Bronchial epithelial cell (primary cell): ENCODE data around the gene CCDC13. TPM values are rescaled to one million over a fixed set of nuclear protein-coding genes. Genes with fewer than 3 reads are reported as not detected.

Source experiments
- DNase-seq: peaks from one replicate; pipeline ENCODE4 v3.0.0-alpha.2; 2010; ENCODE audit warnings: low read depth
- FAIRE-seq: peaks from 2 replicates; lab custom pipeline; 2011; peaks lifted over from hg19 to GRCh38; lab: Jason Lieb, UNC
- H3K27me3 ChIP-seq: 2 replicates; pipeline ENCODE4 v1.5.1; 2011; ENCODE audit warnings: low read length; ENCODE audit not compliant: control insufficient read depth, insufficient read depth
- H3K36me3 ChIP-seq: 2 replicates; pipeline ENCODE4 v1.5.1; 2011; ENCODE audit warnings: low read length; ENCODE audit not compliant: control insufficient read depth, insufficient read depth
- H3K4me3 ChIP-seq: 2 replicates; pipeline ENCODE4 v1.5.1; 2011; ENCODE audit warnings: mild to moderate bottlenecking, low read depth, low read length, control low read depth
- total RNA-seq: library from RNA; depleted of rRNA; stranded (reverse); fragments of >200 nt; gene quantifications from 2 replicates; pipeline ENCODE4 v1.2.1, GENCODE V29; 2014
- TF ChIP-seq, protein P1 (sequence below): IDR thresholded peaks from 2 replicates; pipeline ENCODE4 v1.5.1; 2011; ENCODE audit warnings: mild to moderate bottlenecking, moderate library complexity, low read length, control low read depth, inconsistent platforms; ENCODE audit not compliant: insufficient read depth, severe bottlenecking

Gene CCDC13
- total RNA-seq, 1 donor from 2014 or later: 1.6 TPM

DNA sequence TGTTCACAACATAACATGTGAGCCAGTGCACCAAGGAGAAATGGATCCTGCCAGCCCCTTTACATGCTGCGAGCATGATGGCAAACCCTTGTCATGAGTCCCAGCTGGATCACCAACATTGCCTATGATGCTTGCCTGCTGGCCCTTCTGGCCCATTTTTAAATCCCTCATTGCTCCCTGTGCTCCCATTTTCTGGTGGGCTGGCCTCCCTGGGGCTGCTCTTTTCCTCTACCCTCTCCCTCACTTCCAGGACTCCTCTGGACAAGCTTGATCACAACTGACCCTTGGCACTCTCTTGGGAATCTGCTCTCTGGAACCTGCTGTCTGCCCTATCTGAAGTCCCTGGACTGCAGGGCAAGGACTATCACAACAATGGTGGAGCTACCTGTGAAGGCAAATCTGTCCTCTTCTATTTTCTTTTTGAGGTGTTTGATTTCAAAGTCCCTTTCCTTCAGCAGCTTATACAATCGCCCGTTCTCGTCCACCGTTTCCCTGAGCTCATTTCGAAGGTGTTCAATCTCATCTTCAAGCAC is 16.3 kb downstream of the CCDC13 start:
- DNase-seq: no peak
- no peaks in the 10 kb centered on the region for H3K27me3 ChIP-seq
- FAIRE-seq: no peak
- TF ChIP-seq, protein P1, sequence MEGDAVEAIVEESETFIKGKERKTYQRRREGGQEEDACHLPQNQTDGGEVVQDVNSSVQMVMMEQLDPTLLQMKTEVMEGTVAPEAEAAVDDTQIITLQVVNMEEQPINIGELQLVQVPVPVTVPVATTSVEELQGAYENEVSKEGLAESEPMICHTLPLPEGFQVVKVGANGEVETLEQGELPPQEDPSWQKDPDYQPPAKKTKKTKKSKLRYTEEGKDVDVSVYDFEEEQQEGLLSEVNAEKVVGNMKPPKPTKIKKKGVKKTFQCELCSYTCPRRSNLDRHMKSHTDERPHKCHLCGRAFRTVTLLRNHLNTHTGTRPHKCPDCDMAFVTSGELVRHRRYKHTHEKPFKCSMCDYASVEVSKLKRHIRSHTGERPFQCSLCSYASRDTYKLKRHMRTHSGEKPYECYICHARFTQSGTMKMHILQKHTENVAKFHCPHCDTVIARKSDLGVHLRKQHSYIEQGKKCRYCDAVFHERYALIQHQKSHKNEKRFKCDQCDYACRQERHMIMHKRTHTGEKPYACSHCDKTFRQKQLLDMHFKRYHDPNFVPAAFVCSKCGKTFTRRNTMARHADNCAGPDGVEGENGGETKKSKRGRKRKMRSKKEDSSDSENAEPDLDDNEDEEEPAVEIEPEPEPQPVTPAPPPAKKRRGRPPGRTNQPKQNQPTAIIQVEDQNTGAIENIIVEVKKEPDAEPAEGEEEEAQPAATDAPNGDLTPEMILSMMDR: no peak
- H3K36me3 ChIP-seq: no peaks in the 10 kb centered on the region
- no peak overlapping the region for H3K4me3 ChIP-seq

DNA sequence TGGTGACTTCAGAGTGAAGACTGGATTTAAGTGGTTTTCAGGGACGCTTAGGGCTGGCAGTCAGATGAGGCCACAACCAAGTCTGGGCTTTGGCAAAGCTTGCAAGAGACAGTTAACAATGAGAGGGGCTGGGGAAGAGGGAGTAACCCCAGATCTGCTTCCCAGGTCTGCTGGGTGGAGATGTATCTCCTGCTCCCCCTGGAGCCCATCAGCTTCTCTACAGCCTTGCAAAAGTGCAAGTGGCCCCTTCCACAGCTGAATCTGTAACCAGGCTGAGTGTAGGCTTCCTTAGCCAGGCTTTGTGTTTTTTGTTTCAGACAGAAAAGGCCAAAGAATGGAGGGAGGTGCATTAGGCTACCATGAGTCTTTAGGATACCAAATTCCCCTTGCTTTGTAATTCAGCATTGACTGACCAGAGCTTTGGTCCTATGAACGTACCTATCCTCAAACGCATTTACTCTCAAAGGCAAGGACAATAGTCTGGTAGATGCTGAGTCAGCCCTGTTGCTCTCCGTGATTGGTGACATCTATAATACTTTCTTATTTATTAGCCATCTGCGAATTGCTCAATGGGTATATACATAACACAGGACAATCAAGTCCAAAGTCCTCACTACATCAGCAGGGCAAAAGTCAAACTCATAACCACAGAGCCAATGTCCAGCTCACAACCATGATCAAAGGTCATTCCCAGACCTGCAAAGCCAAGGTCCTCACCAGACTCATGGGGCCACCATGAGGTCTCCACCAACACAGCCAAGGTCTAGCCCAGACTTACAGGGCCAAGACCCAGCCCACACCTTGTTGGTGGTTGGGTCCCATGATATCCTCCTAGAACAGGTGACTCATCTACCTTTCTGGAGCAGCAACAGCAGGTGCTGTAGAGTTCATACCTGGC is 17.1 kb downstream of the CCDC13 start:
- FAIRE-seq (no peak), DNase-seq (no peak)
- TF ChIP-seq, protein P1: peak; percentile 43
- Histone ChIP-seq H3K4me3 (no peak overlapping the region), H3K36me3 (no peaks in the 10 kb centered on the region), H3K27me3 (no peaks in the 10 kb centered on the region)

DNA sequence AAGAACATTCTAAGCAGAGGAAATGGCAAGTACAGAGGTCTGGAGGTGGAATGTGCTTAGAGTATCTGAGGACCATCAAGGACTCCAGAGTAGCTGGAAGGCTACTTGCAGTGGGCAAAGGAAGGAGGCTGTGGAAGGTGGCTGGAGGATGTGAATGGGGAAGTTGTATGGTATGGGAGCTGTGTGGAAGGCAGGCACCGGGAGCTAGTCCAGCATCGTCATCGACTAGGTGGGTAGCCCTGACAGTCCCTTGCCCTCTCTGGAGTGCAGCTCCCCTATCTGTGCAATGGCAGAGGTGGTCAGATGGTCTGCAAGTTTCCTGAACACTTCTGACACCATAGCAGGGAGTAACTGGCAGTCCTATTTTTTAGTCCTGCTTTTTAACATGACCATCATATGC is 19.3 kb downstream of the CCDC13 start:
- no peak for FAIRE-seq
- no peak overlapping the region for H3K4me3 ChIP-seq
- TF ChIP-seq, protein P1: no peak
- DNase-seq: no peak
- H3K36me3 ChIP-seq: no peaks in the 10 kb centered on the region
- no peaks in the 10 kb centered on the region for H3K27me3 ChIP-seq

DNA sequence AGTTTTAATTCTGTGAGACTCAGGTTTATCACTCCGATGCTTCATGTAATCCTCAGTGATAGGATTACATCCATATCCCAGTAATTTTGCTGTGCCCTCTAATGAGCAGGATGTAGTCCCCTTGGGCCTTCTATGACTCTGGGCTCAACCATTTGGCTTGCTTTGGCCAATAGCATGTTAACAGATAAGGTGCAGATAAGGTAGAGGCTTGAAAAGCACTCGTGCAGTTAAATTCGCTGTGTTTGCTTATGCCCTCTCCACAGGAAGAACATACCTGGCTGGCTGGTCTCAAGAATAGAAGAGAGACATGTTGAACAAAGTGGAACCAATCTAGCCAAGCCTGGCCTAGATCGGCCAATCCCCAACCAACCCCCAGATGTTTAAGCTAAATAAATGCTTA is 20.1 kb downstream of the CCDC13 start:
- Histone ChIP-seq H3K36me3 (no peaks in the 10 kb centered on the region), H3K27me3 (no peaks in the 10 kb centered on the region), H3K4me3 (no peak overlapping the region)
- TF ChIP-seq, protein P1: no peak
- FAIRE-seq: no peak
- DNase-seq: no peak

DNA sequence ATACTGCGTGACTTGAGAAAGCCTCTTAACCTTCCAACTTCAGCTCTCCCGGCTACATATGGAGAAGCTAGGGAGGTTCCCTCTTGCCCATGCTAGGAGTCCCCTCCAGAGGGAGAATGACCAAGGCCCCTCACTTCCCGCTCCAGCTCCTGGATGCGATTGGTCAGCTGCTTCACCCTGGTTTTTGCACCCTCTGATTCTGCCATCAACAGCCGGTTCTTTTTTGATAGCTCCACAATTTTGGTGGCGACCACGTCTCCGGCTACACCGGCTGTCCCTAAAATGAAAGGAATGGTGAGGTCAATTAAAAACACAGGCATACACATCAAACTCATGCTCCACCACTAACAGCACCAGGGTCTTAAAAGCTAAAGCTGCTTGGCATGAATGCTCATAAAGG is 20.6 kb downstream of the CCDC13 start:
- no peaks in the 10 kb centered on the region for H3K36me3 ChIP-seq
- TF ChIP-seq, protein P1: no peak
- no peak overlapping the region for H3K4me3 ChIP-seq
- FAIRE-seq (no peak), DNase-seq (no peak)
- H3K27me3 ChIP-seq: no peaks in the 10 kb centered on the region
